OCI-LY3 (cell line): ENCODE measurements around the gene HNRNPUL1.

Experiments used
- EZH2phosphoT487 ChIP-seq: fragments of 200-600 bp; shearing (Covaris generic); IDR thresholded peaks from 2 replicates; pipeline ENCODE4 v1.6.1; 2018; ENCODE audit warnings: antibody characterized with exemption, mixed run types, low read depth
- TF ChIP-seq, protein P1 (sequence below): fragments of 200-600, 300-600 bp; sonication (generic); IDR thresholded peaks from 2 replicates; pipeline ENCODE4 v1.5.1; 2014; ENCODE audit warnings: antibody characterized with exemption, low read length, low read depth

DNA sequence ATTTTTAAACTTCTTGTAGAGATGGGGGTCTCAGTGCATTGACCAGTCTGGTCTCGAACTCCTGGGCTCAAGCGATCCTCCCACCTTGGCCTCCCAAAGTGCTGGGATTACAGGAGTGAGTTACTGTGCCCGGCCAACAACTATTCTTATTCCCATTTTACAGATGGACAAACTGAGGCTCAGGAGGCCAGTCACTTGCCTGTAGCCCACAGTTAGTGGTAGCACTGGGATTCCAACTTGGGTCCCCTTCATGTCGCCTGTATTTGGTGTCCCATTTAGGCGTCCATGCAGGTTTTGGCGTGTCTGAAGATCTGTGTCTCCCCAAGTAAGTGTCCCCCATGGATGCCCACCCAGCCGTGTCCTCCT is 45.9 kb upstream of the HNRNPUL1 start:
- TF ChIP-seq, protein P1, sequence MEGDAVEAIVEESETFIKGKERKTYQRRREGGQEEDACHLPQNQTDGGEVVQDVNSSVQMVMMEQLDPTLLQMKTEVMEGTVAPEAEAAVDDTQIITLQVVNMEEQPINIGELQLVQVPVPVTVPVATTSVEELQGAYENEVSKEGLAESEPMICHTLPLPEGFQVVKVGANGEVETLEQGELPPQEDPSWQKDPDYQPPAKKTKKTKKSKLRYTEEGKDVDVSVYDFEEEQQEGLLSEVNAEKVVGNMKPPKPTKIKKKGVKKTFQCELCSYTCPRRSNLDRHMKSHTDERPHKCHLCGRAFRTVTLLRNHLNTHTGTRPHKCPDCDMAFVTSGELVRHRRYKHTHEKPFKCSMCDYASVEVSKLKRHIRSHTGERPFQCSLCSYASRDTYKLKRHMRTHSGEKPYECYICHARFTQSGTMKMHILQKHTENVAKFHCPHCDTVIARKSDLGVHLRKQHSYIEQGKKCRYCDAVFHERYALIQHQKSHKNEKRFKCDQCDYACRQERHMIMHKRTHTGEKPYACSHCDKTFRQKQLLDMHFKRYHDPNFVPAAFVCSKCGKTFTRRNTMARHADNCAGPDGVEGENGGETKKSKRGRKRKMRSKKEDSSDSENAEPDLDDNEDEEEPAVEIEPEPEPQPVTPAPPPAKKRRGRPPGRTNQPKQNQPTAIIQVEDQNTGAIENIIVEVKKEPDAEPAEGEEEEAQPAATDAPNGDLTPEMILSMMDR = no peak
- TF ChIP-seq EZH2phosphoT487 = no peak
